Suppressor macrophage treated with lipopolysaccharide for 4 hours (primary cell): ENCODE data around the gene SFTA2.

Experiments
- DNase-seq: peaks from one replicate; pipeline ENCODE4 v3.0.0-alpha.2; 2020

The SFTA2 gene

DNA sequence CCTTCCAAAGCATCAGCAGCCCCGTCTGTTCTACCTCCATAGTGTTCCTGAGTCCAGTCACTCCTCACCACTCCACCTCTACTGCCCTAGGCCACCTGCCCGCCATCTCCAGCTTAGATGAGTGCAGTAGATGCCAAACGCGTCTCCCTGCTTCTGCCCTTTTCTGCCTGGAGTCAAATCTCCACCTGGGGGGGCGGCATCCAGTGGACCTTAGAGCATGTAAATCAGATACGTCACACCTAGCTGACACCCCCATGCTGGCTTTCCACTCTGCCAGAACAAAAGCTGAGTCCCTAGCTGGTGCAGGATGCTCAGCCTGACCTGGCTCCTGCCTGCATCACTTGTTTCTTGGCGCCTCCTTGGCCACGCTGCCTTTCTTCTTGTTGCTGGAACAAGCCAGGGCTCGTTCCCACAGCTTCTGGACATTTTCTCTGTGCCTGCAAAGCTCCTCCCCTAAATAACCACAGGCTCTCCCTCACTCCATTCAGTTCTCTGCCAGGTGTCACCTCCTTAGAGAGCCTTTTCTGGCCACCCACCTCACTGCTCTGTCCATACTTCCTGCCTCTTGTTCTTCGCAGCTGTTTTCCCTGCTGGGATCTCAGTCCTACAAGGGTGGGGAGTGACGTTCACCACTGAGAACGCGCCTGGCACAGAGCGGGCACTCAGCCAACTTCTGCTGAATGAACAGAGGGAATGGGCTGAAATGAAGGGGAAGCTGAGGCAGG lies 41.9 kb downstream of the SFTA2 start:
- no peak for DNase-seq

- DNase-seq: no peak
These were observed 42.5 kb downstream of the SFTA2 start for GRCh38 chr6:30889496-30889885.

GRCh38 chr6:30888816-30889495 lies 43.0 kb downstream of the SFTA2 start:
- DNase-seq: no peak

DNA sequence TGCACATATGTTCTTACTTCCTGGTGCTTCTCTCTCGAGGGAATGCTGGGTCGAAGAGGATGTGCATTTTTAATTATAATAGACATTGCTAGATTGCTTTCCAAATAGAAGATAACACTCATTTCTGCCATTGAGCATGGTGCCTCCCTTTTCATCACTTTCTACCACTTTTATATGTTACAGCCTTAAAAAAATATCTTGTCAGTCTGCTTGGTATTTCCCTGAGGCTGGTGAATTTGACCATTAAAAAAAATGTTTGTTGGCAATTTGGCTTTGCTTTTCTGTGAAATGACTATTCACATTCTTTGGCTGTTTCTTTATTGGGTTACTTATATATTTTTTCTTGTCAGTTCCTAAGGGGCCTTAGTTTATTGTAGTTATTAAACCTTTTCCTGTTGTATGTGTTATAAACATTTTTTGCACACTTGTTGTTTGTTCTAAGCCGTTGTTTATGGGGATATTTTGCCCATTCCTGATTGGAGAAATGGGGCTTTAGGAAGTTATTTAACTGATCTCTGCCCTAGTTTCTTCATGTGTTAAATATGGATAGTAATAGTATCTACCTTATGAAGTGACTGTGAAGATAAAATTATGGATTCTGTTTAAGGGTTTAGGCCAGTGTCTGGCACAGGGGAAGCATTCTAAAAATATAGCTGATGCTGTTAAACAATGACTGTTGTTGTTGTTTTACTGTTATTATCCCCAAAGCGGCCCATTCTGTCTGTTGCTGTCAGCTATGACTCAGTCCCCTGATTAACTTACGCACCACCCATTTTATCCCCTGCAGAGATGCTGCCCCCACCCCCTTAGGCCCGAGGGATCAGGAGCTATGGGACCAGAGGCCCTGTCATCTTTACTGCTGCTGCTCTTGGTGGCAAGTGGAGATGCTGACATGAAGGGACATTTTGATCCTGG lies 43.8 kb downstream of the SFTA2 start:
- DNase-seq: no peak

- DNase-seq: no peak
These were observed 45.1 kb downstream of the SFTA2 start for GRCh38 chr6:30886897-30887255.

- DNase-seq: no peak
These were observed 45.7 kb downstream of the SFTA2 start for GRCh38 chr6:30885999-30886896.

- no peak for DNase-seq
These were observed 46.4 kb downstream of the SFTA2 start for GRCh38 chr6:30885481-30885998.

GRCh38 chr6:30884521-30885480 lies 47.2 kb downstream of the SFTA2 start:
- peak; percentile 16 for DNase-seq

GRCh38 chr6:30883685-30884520 lies 48.1 kb downstream of the SFTA2 start, which contains the start of gene DDR1:
Gene DDR1, plus strand, starts transcription at chr6:30884519. Its CDS starts 4,211 bp downstream, at chr6:30888730.
- peak; percentile 35 for DNase-seq

GRCh38 chr6:30882759-30883684 lies 48.9 kb downstream of the SFTA2 start:
- no peak for DNase-seq

- no peak for DNase-seq
These were observed 49.7 kb downstream of the SFTA2 start for GRCh38 chr6:30882204-30882758.

GRCh38 chr6:30881392-30882203 lies 50.4 kb downstream of the SFTA2 start:
- no peak for DNase-seq
